Colonic mucosa (tissue), 4 donors: Measurements from ENCODE around the gene DDX59. TPM values are rescaled to one million over a fixed set of nuclear protein-coding genes. Genes with fewer than 3 reads are reported as not detected.

Experiments used
- DNase-seq: peaks from one replicate; pipeline ENCODE4 v3.0.0-alpha.2; 2020
- H3K27ac ChIP-seq: fragments of 200-600 bp; one replicate; pipeline ENCODE4 v1.8.0; 2021
- H3K27me3 ChIP-seq: fragments of 200-600 bp; one replicate; pipeline ENCODE4 v1.8.0; 2021
- H3K36me3 ChIP-seq: fragments of 200-600 bp; one replicate; pipeline ENCODE4 v1.8.0; 2021
- H3K4me1 ChIP-seq: fragments of 200-600 bp; one replicate; pipeline ENCODE4 v1.8.0; 2021; ENCODE audit warnings: mild to moderate bottlenecking
- H3K4me3 ChIP-seq: fragments of 200-600 bp; one replicate; pipeline ENCODE4 v1.8.0; 2021
- H3K9ac ChIP-seq, 2 donors: one replicate each; pipeline ENCODE4 v1.7.0; 2013; ENCODE audit warnings: control low read depth in 2 of 2, low read depth in 2 of 2, low read length in 2 of 2
- H3K9me3 ChIP-seq: fragments of 200-600 bp; one replicate; pipeline ENCODE4 v1.8.0; 2021
- CTCF ChIP-seq: fragments of 200-600 bp; IDR thresholded peaks from one replicate; pipeline ENCODE4 v1.8.0; 2022; ENCODE audit warnings: antibody characterized with exemption, mild to moderate bottlenecking
- intact Hi-C: fragments of 100-400 bp; cut with DNase I; formaldehyde crosslinking; loops from one replicate; pipeline ENCODE4 v1.14.1; 2022
- total RNA-seq, 2 donors: library from RNA; stranded (reverse); fragmentation: NEBNext Ultra II Directional in 1 of 2; extraction: Animal tissue kit (Norgen Biotek cat#: 25700) in 1 of 2; gene quantifications; one replicate each; pipeline ENCODE4 v1.2.1, GENCODE V29; 2021
- donor health status: healthy.
- donor health status: DM: no; HTN: no; CAD: no.
- donor health status: DM: no; HTN: no; CAD: no.

DDX59 gene
- total RNA-seq, 2 donors from 2014 or later, result 10.2 to 14.6 TPM

- Histone ChIP-seq H3K4me1 (no peaks in the 10 kb centered on the region), H3K9me3 (no peaks in the 10 kb centered on the region), H3K27me3 (no peaks in the 10 kb centered on the region), H3K9ac (no peak overlapping the region), H3K36me3 (no peaks in the 10 kb centered on the region), H3K4me3 (no peak overlapping the region), H3K27ac (no peak overlapping the region)
- TF ChIP-seq CTCF, result no peak
- DNase-seq, result no peak
- intact Hi-C loops, result loop anchor here (10.0 kb wide), 2 partner anchors 205 to 415 kb away; no protein-coding TSS in a partner anchor
Measured at GRCh38 chr1:200629876-200630514, 39.7 kb downstream of the DDX59 start.

- no peak for TF ChIP-seq CTCF
- Histone ChIP-seq H3K4me1 (no peaks in the 10 kb centered on the region), H3K27me3 (no peaks in the 10 kb centered on the region), H3K4me3 (no peak overlapping the region), H3K9ac (no peak overlapping the region), H3K9me3 (no peaks in the 10 kb centered on the region), H3K27ac (no peak overlapping the region), H3K36me3 (no peaks in the 10 kb centered on the region)
- DNase-seq, result no peak
- intact Hi-C loops, result loop anchor here (10.0 kb wide), 2 partner anchors 206 to 416 kb away; no protein-coding TSS in a partner anchor
Measured at GRCh38 chr1:200628223-200628881, 41.4 kb downstream of the DDX59 start.

GRCh38 chr1:200627575-200628222, 42.0 kb downstream of the DDX59 start:
- Histone ChIP-seq H3K4me1 (no peaks in the 10 kb centered on the region), H3K27me3 (no peaks in the 10 kb centered on the region), H3K36me3 (no peaks in the 10 kb centered on the region), H3K9me3 (no peaks in the 10 kb centered on the region), H3K9ac (no peak overlapping the region), H3K4me3 (no peak overlapping the region), H3K27ac (no peak overlapping the region)
- DNase-seq, result no peak
- intact Hi-C loops, result loop anchor here (10.0 kb wide), 2 partner anchors 207 to 417 kb away; no protein-coding TSS in a partner anchor
- no peak for TF ChIP-seq CTCF

DNA sequence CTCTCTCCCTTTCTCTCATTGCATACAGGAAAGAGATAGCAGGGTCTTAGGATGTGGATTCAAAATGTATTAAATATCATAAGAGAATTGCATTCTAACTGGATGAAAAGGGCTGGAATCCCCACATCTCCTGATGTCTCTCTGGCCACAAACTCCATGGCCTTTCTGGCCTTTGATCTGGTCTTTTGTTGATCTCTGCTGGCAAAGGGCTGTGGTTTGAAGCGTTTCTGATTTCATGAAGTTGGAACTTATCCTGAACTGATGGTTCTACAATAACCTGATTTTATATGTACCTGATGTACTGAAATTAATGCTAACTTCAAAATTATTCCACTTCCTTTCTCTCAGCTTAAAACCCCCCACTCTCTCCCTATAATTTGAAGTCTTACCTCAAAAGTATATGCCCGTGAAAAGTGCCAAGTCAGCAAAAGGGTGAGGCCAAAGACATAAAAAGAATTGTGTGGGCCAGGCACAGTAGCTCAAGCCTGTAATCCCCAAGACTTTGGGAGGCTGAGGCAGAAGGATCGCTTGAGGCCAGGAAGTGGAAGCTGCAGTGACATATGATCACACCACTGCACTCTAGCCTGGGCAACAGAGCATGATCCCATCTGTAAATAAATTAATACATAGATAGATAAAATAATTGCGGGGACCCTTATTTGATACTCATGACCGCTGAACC, 42.7 kb downstream of the DDX59 start:
- Histone ChIP-seq H3K36me3 (no peaks in the 10 kb centered on the region), H3K27me3 (no peaks in the 10 kb centered on the region), H3K4me1 (no peaks in the 10 kb centered on the region), H3K9me3 (no peaks in the 10 kb centered on the region), H3K27ac (no peak overlapping the region), H3K9ac (no peak overlapping the region), H3K4me3 (no peak overlapping the region)
- DNase-seq, result no peak
- intact Hi-C loops, result loop anchor here (10.0 kb wide), 2 partner anchors 208 to 418 kb away; no protein-coding TSS in a partner anchor
- TF ChIP-seq CTCF, result no peak

DNA sequence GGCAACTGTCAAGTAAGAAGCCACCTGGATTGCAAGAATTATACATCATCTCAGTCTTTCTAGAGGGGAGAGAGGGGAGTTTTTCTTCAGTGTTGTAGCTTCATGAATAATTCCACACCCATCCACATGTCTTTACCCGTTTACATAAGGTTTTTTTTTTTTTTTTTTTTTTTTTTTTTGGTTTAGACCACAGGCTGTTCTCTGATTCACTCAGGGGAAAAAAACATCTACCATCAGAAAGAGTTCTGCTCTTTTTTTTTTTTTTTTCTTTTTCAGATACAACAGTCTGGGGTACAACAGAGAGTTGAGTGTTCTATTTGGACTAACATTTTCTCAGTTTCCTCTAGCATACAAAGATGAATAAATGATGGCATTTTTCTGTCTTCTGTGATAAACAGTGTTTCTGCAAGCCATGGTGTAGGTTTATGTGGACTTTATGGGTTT, 44.3 kb downstream of the DDX59 start:
- Histone ChIP-seq H3K27me3 (no peaks in the 10 kb centered on the region), H3K4me1 (no peaks in the 10 kb centered on the region), H3K9ac (no peak overlapping the region), H3K36me3 (no peaks in the 10 kb centered on the region), H3K4me3 (no peak overlapping the region), H3K9me3 (no peaks in the 10 kb centered on the region), H3K27ac (no peak overlapping the region)
- no peak for TF ChIP-seq CTCF
- no peak for DNase-seq
- intact Hi-C loops, result loop anchor here (10.0 kb wide), 2 partner anchors 209 to 419 kb away; no protein-coding TSS in a partner anchor
